Measurements from ENCODE around the gene CD80.

- TF ChIP-seq TAF1 (IDR thresholded peaks at IDR 0.05; ENCODE audit: low read depth, low read length), result no peak
- TF ChIP-seq POLR2A (IDR thresholded peaks at IDR 0.05; ENCODE audit: low read depth, low read length), result no peak
- TF ChIP-seq SPI1 (IDR thresholded peaks at IDR 0.05; ENCODE audit: low read depth, low read length), result no peak
- TF ChIP-seq POLR2AphosphoS5 (IDR thresholded peaks at IDR 0.05; ENCODE audit: low read depth, low read length), result no peak
- no peak for TF ChIP-seq POU2F2 (IDR thresholded peaks at IDR 0.05; ENCODE audit: low read depth, low read length)
Measured at GRCh38 chr3:119485563-119485962, 73.9 kb downstream of the CD80 start.
